HG03354 (cell line): ENCODE data around the gene B4GALT4.
"Not testable (repeated sequence)": the region's sequence is repeated elsewhere in the genome, so short reads cannot be mapped to it uniquely, and the experiment has no call there.

Source experiments
- ATAC-seq: cut with Tn5 transposase; IDR thresholded peaks from one replicate; pipeline ENCODE4 v1.9.1; 2021; ENCODE audit warnings: mild to moderate bottlenecking; ENCODE audit not compliant: unreplicated experiment, poor library complexity, severe bottlenecking

The B4GALT4 gene

GRCh38 chr3:119240591-119241434 lies at the start of gene B4GALT4:
B4GALT4 (minus strand) TSS chr3:119240878; CDS start chr3:119230099, 10,779 bp downstream.
- ATAC-seq: peak; percentile 90

GRCh38 chr3:119289404-119289770 lies 48.7 kb upstream of the B4GALT4 start:
- ATAC-seq: no peak

GRCh38 chr3:119288669-119289403 lies 48.2 kb upstream of the B4GALT4 start:
- no peak for ATAC-seq

- no peak for ATAC-seq
Observed at GRCh38 chr3:119279584-119280243, 39.0 kb upstream of the B4GALT4 start.

GRCh38 chr3:119279101-119279554 lies 38.5 kb upstream of the B4GALT4 start:
- no peak for ATAC-seq

- no peak for ATAC-seq
Observed at GRCh38 chr3:119276680-119277079, 36.0 kb upstream of the B4GALT4 start.

- ATAC-seq: not testable (repeated sequence)
Observed at GRCh38 chr3:119270212-119270611, 29.5 kb upstream of the B4GALT4 start.

- ATAC-seq: no peak
Observed at GRCh38 chr3:119261055-119261454, 20.4 kb upstream of the B4GALT4 start.

GRCh38 chr3:119259821-119260220 lies 19.1 kb upstream of the B4GALT4 start:
- no peak for ATAC-seq

GRCh38 chr3:119258915-119259314 lies 18.2 kb upstream of the B4GALT4 start:
- ATAC-seq: peak; percentile 96

- peak; percentile 69 for ATAC-seq
Observed at GRCh38 chr3:119257654-119258410, 17.2 kb upstream of the B4GALT4 start.

- ATAC-seq: no peak
Observed at GRCh38 chr3:119257111-119257510, 16.4 kb upstream of the B4GALT4 start.

- no peak for ATAC-seq
Observed at GRCh38 chr3:119255214-119255613, 14.5 kb upstream of the B4GALT4 start.

GRCh38 chr3:119245778-119246177 lies 5.1 kb upstream of the B4GALT4 start:
- ATAC-seq: no peak

- no peak for ATAC-seq
Observed at GRCh38 chr3:119243712-119244111, 3.0 kb upstream of the B4GALT4 start.

- not testable (repeated sequence) for ATAC-seq
Observed at GRCh38 chr3:119243058-119243529, 2.4 kb upstream of the B4GALT4 start.

- ATAC-seq: not testable (repeated sequence)
Observed at GRCh38 chr3:119242387-119243057, 1.8 kb upstream of the B4GALT4 start.

- ATAC-seq: peak; percentile 24
Observed at GRCh38 chr3:119240101-119240590, 532 bp downstream of the B4GALT4 start.
